K562 (cell line): ENCODE measurements around the gene GTPBP1. TPM values are rescaled to one million over a fixed set of nuclear protein-coding genes. Genes with fewer than 3 reads are reported as not detected.

Experiments used
- ATAC-seq: fragments of 200-7000 bp; cut with Tn5 transposase; 3 replicates; pipeline ENCODE4 v1.9.1; 2020; ENCODE audit warnings: moderate library complexity
- BruUV-seq: library from RNA; stranded (reverse); fragments of 400-500 nt; replicated peaks from 2 replicates; lab custom pipeline; 2021; lab: Mats Ljungman, UMichigan
- CTCF ChIA-PET: fragments of 300-600 bp; formaldehyde crosslinking; extraction: SDS; loops from one replicate; lab custom pipeline; 2021; ENCODE audit warnings: low intra/inter-chr PET ratio; lab: Yijun Ruan, JAX
- POLR2A ChIA-PET: fragments of 300-600, 350-650 bp; sonication (Branson Sonifier 250); formaldehyde crosslinking; extraction: SDS; loops from one replicate; lab custom pipeline; 2021; ENCODE audit warnings: antibody characterized with exemption, inconsistent platforms; lab: Yijun Ruan, JAX
- DNase-seq, 4 experiments: peaks; one replicate each; pipeline versions ENCODE4 v3.0.0 to v3.0.0-alpha.2; 2011 to 2018; ENCODE audit warnings: low spot score in 3 of 4, mixed read lengths in 3 of 4; ENCODE audit errors: extremely low read depth in 1 of 4
- FAIRE-seq: peaks from 2 replicates; lab custom pipeline; 2011; peaks lifted over from hg19 to GRCh38; lab: Jason Lieb, UNC
- H2AFZ ChIP-seq: 2 replicates; pipeline ENCODE4 v1.6.0; 2011; ENCODE audit warnings: low read depth, low read length, control low read depth, inconsistent platforms
- H3K27ac ChIP-seq: fragments of 200-600 bp; 3 replicates; pipeline ENCODE4 v1.8.0; 2011; ENCODE audit warnings: low read depth, mild to moderate bottlenecking, control low read depth, inconsistent platforms, low read length, moderate library complexity, mixed read lengths; ENCODE audit errors: extremely low read depth
- H3K27me3 ChIP-seq, 2 experiments: fragments of 300-600 bp in 1 of 2; 2 replicates in 1 of 2; 3 replicates in 1 of 2; pipeline versions ENCODE4 v1.6.0 to v1.8.0; 2011; ENCODE audit warnings: inconsistent platforms in 2 of 2, low read length in 2 of 2, mild to moderate bottlenecking in 1 of 2, mixed read lengths in 1 of 2, moderate library complexity in 1 of 2; ENCODE audit not compliant: control insufficient read depth in 2 of 2, insufficient read depth in 2 of 2
- H3K36me3 ChIP-seq: fragments of 300-600 bp; 3 replicates; pipeline ENCODE4 v1.8.0; 2011; ENCODE audit warnings: mild to moderate bottlenecking, low read length, inconsistent platforms; ENCODE audit not compliant: control insufficient read depth, insufficient read depth
- H3K4me1 ChIP-seq, 2 experiments: fragments of 200-600 bp in 1 of 2; replicated peaks in 1 of 2; 2 replicates in 1 of 2; 3 replicates in 1 of 2; pipeline versions ENCODE4 v1.5.1 to v1.8.0; 2011; ENCODE audit warnings: inconsistent platforms in 2 of 2, low read length in 2 of 2, mild to moderate bottlenecking in 1 of 2, mixed read lengths in 1 of 2, moderate library complexity in 1 of 2; ENCODE audit not compliant: control insufficient read depth in 2 of 2, insufficient read depth in 2 of 2
- H3K4me2 ChIP-seq: 2 replicates; pipeline ENCODE4 v1.6.1; 2011; ENCODE audit warnings: low read length, control low read depth, inconsistent platforms, mixed read lengths; ENCODE audit not compliant: insufficient read depth
- H3K4me3 ChIP-seq: fragments of 200-600 bp; sonication (generic), shearing (Covaris generic); 2 replicates; pipeline ENCODE4 v1.5.1; 2016; ENCODE audit warnings: control low read depth, inconsistent platforms
- H3K79me2 ChIP-seq: fragments of 200-600 bp; 3 replicates; pipeline ENCODE4 v1.8.0; 2011; ENCODE audit warnings: low read length, inconsistent platforms; ENCODE audit not compliant: control insufficient read depth, insufficient read depth
- H3K9ac ChIP-seq, 2 experiments: 2 replicates each; pipeline versions ENCODE4 v1.6.0 to v1.6.1; 2011; ENCODE audit warnings: low read depth in 2 of 2, low read length in 2 of 2, control low read depth in 1 of 2, inconsistent platforms in 1 of 2, mild to moderate bottlenecking in 1 of 2, mixed read lengths in 1 of 2; ENCODE audit not compliant: insufficient read depth in 1 of 2
- H3K9me1 ChIP-seq: one replicate; pipeline ENCODE4 v1.6.0; 2011; ENCODE audit warnings: inconsistent platforms, mild to moderate bottlenecking, low read length, moderate library complexity; ENCODE audit not compliant: control insufficient read depth, insufficient read depth
- H3K9me3 ChIP-seq: replicated peaks from 2 replicates; pipeline ENCODE4 v1.5.1; 2011; ENCODE audit warnings: low read depth, low read length, inconsistent platforms; ENCODE audit not compliant: control insufficient read depth, insufficient read depth
- H4K20me1 ChIP-seq: replicated peaks from 2 replicates; pipeline ENCODE4 v1.6.1; 2011; ENCODE audit warnings: low read length, inconsistent platforms, mixed read lengths; ENCODE audit not compliant: control insufficient read depth, insufficient read depth
- POLR2A ChIP-seq: fragments of 450-650 bp; conservative IDR thresholded peaks from 2 replicates; pipeline ENCODE4 v1.6.1; 2016
- POLR2G ChIP-seq: fragments of 200-400 bp; formaldehyde crosslinking; IDR thresholded peaks from 2 replicates; pipeline ENCODE4 v1.6.1; 2017; ENCODE audit warnings: low read depth, mild to moderate bottlenecking, antibody characterized with exemption, low read length, moderate library complexity
- SUPT5H ChIP-seq: fragments of 450-650 bp; IDR thresholded peaks from 2 replicates; pipeline ENCODE4 v1.6.1; 2016
- ZHX1 ChIP-seq: fragments of 150-350 bp; conservative IDR thresholded peaks from 2 replicates; pipeline ENCODE4 v1.6.1; 2014; ENCODE audit warnings: low read length
- WGBS: fragments of 100-300 bp; shearing (Covaris generic); methylation state at CpG from one replicate; pipeline ENCODE4 v1.1.6; 2016; ENCODE audit warnings: low coverage, mixed read lengths; ENCODE audit not compliant: insufficient coverage; ENCODE audit errors: missing lambda C conversion rate; 5-methylcytosine and 5-hydroxymethylcytosine counted together
- in situ Hi-C: fragments of 300-500 bp; cut with MboI; formaldehyde crosslinking; loops from 4 replicates; pipeline ENCODE4 v1.15.0; 2018; ENCODE audit warnings: inconsistent platforms, mixed read lengths
- intact Hi-C: fragments of 100-400 bp; cut with micrococcal nuclease; formaldehyde crosslinking; loops from 2 replicates; pipeline ENCODE4 v1.14.2; 2022
- polyA plus RNA-seq, 8 experiments: library from polyadenylated mRNA; depleted of rRNA in 4 of 8; stranded (reverse) in 5 of 8; unstranded in 3 of 8; fragments of >200 nt; fragmentation: Nextera tagmentation in 2 of 8; fragmentation: Illumina TruSeq in 1 of 8; extraction: Ambion mirVana in 2 of 8; extraction: Trizol in 1 of 8; gene quantifications; 2 replicates each; pipeline versions ENCODE4 v1.2.1 to v1.2.3, GENCODE V29; 2011 to 2014; ENCODE audit warnings: inconsistent platforms in 1 of 8, missing spikeins in 1 of 8
- total RNA-seq, 7 experiments: library from RNA; depleted of rRNA in 6 of 7; stranded (reverse); fragments of >200 nt in 6 of 7; fragmentation: Illumina TruSeq in 2 of 7; extraction: Trizol in 2 of 7; gene quantifications; 2 replicates each; pipeline versions ENCODE4 v1.2.1 to v1.2.3, GENCODE V29; 2011 to 2021; ENCODE audit warnings: low replicate concordance in 1 of 7

GTPBP1 gene
- total and polyA plus RNA-seq, 9 of the 15 experiments (the other 6 are each of a cell fraction or from before 2014, with no cell fraction given), result 0.83 to 53.2 (median 23.3) TPM

DNA sequence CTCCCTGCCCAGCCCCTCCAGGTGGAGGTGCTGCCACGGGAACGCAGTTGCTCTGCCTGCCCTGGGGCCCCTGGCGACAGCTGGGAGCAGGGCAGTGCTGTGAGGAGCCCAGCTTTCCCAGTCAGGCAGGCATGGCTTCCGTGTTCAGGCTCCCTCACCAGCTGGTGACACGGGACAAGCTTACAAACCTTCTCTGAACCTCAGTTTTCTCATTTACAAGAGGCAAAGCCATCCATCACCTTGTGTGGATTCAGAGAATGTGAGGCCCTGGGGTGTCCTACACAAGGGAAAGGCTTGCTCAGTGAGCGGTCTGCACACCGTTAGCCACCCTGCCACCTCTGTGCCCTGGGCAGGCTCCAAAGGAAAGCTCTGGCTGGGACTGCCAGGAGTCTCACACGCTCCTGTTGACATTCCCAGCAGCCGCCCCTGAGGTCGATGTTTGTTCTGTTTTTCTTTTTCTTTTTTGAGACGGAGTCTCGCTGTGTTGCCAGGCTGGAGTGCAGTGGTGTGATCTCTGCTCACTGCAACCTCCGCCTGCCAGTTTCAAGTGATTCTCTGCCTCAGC, 26.6 kb downstream of the GTPBP1 start:
- Histone ChIP-seq H3K9ac (no peak overlapping the region; a peak in 1 of 4 replicates), H2AFZ (no peak overlapping the region), H3K4me1 (peaks cover 0 to 9% of the 10 kb centered on the region in 2 experiments; a peak in 2 of 5 replicates), H3K79me2 (no peaks in the 10 kb centered on the region), H3K9me1 (no peaks in the 10 kb centered on the region), H3K9me3 (no peaks in the 10 kb centered on the region), H3K27ac (no peak overlapping the region), H3K36me3 (peaks cover 92% of the 10 kb centered on the region; the same call in 2 of the 3 replicates), H3K4me3 (no peak overlapping the region), H3K27me3 (no peaks in the 10 kb centered on the region), H4K20me1 (no peaks in the 10 kb centered on the region; the same call in 1 of the 2 replicates), H3K4me2 (no peak overlapping the region)
- ChIA-PET CTCF (no interaction called here), POLR2A (interaction anchor here (0.6 to 3.4 kb wide), 8 partner anchors 8 to 664 kb away, joined by 3 to 24 read pairs (median 4); partner anchors contain the start of gene GTPBP1)
- no peak for FAIRE-seq
- no peak for ATAC-seq
- TF ChIP-seq POLR2G (peak; percentile 1), SUPT5H (0 out of 2 replicates have a peak, but pooled peaks have one; percentile 25), ZHX1 (no peak), POLR2A (0 out of 2 replicates have a peak, but pooled peaks have one; percentile 19)
- intact Hi-C loops, result no loop called here
- in situ Hi-C loops, result no loop called here
- no TSS peak for BruUV-seq
- no peak for DNase-seq
- WGBS, result 89% methylated on average over 9 of the region's 13 CpGs
